Astrocyte (in vitro differentiated cells and primary cell): Measurements from ENCODE around the gene KIAA1328.

ENCODE experiments used
- CTCF ChIP-seq: IDR thresholded peaks from 2 replicates; pipeline ENCODE4 v1.5.1; 2011; ENCODE audit warnings: low read depth, mild to moderate bottlenecking, inconsistent platforms, low read length, moderate library complexity; ENCODE audit not compliant: insufficient read depth
- EZH2 ChIP-seq: IDR thresholded peaks from 2 replicates; pipeline ENCODE4 v1.6.1; 2012; ENCODE audit warnings: mild to moderate bottlenecking, low read length, inconsistent platforms; ENCODE audit not compliant: insufficient read depth

GRCh38 chr18:36831139-36831538 is 2.2 kb downstream of the KIAA1328 start:
- TF ChIP-seq CTCF (no peak), EZH2 (no peak)
